Activated naive CD4-positive, alpha-beta T cell treated with anti-CD3 and anti-CD28 coated beads, Interleukin-2, amount 50 U/mL, for 24 hours (primary cell): Measurements from ENCODE around the gene CDH23.

ENCODE experiments used
- H3K27ac Mint-ChIP-seq: one replicate; pipeline ENCODE4 v1.8.0; 2021; ENCODE audit warnings: mild to moderate bottlenecking, mixed read lengths
- H3K27me3 Mint-ChIP-seq: one replicate; pipeline ENCODE4 v1.8.0; 2021; ENCODE audit warnings: mixed read lengths
- H3K36me3 Mint-ChIP-seq: one replicate; pipeline ENCODE4 v1.8.0; 2021; ENCODE audit warnings: mixed read lengths
- H3K4me1 Mint-ChIP-seq: one replicate; pipeline ENCODE4 v1.8.0; 2021; ENCODE audit warnings: mixed read lengths
- H3K4me3 Mint-ChIP-seq: one replicate; pipeline ENCODE4 v1.8.0; 2021; ENCODE audit warnings: mild to moderate bottlenecking, mixed read lengths
- H3K9me3 Mint-ChIP-seq: one replicate; pipeline ENCODE4 v1.8.0; 2021; ENCODE audit warnings: mixed read lengths

Gene CDH23

DNA sequence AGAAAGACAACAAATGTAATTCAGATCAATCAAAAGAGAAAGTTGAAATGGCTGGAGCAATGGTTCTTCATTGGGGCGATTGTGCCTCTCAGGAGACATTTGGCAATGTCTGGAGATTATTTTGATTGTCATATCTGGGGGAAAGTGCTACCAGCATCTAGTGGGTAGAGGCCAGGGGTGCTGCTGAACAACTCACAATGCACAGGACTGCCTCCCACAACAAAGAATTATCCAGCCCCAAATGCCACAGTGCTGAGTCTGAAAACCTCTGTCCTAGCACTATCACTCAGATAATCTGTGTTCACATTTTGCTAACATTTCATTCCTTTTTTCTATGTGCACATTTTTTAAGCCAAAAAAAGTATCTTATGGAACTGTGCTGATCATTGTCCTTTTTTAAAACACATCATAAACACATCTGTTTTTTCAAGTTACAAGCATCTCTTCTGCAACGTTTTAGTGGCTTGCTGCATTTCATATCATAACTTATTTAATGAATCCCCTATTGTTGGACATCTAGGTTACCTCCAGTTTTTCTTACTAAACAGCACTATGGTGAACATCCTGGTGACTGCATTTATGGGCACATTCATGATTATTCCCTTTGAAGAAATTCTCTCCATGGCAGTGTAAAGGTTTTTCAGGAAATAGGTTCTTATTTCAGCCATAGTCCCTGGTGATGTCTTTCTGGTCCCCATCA, 208.7 kb downstream of the CDH23 start:
- Mint-ChIP-seq H3K27me3 (no peaks in the 10 kb centered on the region), H3K4me3 (no peak overlapping the region), H3K4me1 (no peaks in the 10 kb centered on the region), H3K36me3 (no peaks in the 10 kb centered on the region), H3K27ac (no peak overlapping the region), H3K9me3 (no peaks in the 10 kb centered on the region)

DNA sequence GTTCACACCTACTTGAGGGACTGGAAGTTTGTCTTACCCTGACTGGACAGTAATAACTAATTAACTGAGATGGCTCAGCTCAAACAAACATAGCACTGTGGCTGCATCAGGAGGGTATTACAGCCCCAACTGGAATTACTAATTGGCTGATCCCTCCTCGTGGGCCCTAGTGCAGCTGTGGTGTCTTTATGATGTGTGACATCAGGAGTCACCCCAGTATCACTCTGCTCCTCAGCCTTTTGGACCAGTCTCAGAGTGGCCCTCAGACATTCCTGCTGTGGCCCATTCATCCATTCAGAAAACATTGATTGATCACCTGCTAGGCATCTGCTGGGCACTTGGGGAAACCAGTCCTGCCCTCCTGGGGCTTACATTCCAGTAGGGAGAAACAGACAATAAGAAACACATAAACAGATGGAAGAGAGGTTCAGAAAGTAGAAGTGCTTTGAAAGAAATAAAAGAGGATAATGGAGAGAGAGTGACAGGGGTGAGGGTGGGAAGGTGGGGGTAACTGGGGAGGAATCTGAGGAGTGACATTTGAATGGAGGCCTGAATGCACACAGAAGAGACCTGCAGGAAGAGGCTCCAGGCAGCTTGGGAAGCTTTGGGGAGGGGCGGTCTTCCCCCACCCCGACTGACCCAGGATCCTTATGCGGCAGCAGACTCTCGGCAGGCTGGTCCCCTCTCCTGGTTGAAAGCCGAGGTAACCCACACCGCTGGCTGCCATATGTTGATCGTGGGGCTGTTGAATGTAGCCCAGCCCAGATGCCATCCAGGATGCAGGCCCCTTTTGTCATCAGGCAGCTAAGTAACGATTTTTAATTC, 209.7 kb downstream of the CDH23 start:
- Mint-ChIP-seq H3K27me3 (no peaks in the 10 kb centered on the region), H3K4me1 (no peaks in the 10 kb centered on the region), H3K36me3 (no peaks in the 10 kb centered on the region), H3K4me3 (no peak overlapping the region), H3K9me3 (no peaks in the 10 kb centered on the region), H3K27ac (no peak overlapping the region)

DNA sequence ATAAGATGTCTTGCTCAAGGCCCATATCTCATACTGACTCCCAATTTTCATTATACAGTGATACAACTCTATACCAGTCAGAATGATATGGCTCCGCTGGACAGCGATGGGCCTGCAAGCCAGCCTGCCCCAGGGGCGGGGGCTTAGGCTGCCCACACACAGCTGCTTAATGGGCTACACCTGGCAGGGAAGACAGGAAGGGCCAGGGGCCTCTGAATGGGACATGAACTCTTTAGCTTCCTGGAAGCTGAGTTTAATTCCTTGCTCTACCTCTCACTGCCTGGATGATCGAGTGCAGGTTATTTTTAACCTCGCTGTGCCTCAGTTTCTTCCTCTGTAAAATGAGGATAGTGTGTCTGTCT, 210.3 kb downstream of the CDH23 start:
- no peaks in the 10 kb centered on the region for H3K4me1 Mint-ChIP-seq
- no peak overlapping the region for H3K4me3 Mint-ChIP-seq
- H3K27ac Mint-ChIP-seq: no peak overlapping the region
- H3K27me3 Mint-ChIP-seq: no peaks in the 10 kb centered on the region
- H3K9me3 Mint-ChIP-seq: no peaks in the 10 kb centered on the region
- no peaks in the 10 kb centered on the region for H3K36me3 Mint-ChIP-seq

DNA sequence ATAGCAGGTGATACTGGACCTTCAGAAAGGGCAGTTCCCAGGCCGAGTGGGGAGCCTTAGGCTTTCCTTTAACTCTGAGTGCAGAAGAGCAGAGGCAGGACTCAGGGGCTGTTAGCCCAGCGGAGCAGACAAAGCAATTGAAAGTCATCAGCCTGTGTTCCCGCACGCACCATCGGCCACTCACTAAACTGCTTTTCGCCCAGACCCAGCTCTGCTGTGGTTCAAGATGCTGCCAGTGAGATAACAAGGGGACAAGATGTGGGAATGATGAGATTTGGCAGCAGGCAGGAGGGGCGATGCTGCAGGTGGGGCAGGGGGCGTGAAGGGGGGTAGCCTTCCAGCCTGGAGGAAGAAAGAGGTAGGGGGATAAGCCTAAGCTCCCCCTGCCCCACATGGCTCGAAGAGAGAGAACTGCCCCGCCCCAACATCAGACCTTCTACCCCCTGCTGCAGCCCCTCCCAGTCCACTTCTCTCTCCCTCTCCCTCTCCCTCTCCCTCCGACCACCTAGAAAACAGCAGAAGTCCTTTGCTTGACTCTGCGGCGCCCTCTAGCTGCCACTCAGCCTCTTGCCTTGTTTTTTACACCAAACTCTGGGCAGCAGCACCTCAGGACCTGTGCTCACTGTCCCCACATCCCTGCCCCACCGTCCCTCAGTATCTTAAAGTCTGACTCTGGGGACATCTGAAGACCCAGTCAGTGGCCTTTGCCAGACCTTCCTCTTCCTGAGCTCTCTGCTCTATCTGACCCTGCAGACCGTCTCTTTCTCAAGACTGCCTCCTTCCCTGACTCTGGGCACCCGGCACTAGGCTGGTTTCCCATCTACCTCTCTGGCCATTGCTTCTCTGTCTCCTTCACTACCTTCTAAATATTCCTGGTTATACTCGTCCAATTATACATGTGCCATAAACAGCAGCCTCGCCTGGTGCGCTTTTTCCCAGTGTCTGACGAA, 212.4 kb downstream of the CDH23 start:
- Mint-ChIP-seq H3K27me3 (no peaks in the 10 kb centered on the region), H3K4me3 (no peak overlapping the region), H3K9me3 (no peaks in the 10 kb centered on the region), H3K27ac (peak overlapping the region; percentile 69), H3K36me3 (no peaks in the 10 kb centered on the region), H3K4me1 (no peaks in the 10 kb centered on the region)

DNA sequence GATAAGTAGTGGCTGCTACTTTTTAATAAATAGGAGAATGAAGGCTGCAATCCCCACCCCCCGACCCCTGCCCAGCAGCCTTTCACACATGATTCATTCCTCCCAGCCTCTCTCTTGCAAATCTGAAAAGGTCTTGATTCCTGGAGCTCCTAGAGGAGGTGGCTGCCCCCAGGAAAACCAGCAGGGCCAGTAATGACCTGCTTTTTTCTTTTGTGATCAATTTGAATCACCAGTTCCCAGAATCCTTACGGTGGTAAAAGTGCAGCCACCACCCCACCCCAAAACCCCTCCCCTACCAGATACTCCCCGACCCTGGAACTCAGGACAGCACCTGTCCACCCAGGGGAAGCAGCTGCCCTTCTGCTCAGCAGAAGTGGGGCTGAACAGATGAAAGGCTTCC, 213.9 kb downstream of the CDH23 start:
- no peaks in the 10 kb centered on the region for H3K27me3 Mint-ChIP-seq
- no peak overlapping the region for H3K27ac Mint-ChIP-seq
- H3K36me3 Mint-ChIP-seq: no peaks in the 10 kb centered on the region
- no peaks in the 10 kb centered on the region for H3K9me3 Mint-ChIP-seq
- no peaks in the 10 kb centered on the region for H3K4me1 Mint-ChIP-seq
- no peak overlapping the region for H3K4me3 Mint-ChIP-seq

GRCh38 chr10:71611131-71611530, 214.4 kb downstream of the CDH23 start:
- H3K36me3 Mint-ChIP-seq: no peaks in the 10 kb centered on the region
- H3K27ac Mint-ChIP-seq: no peak overlapping the region
- no peaks in the 10 kb centered on the region for H3K4me1 Mint-ChIP-seq
- H3K27me3 Mint-ChIP-seq: no peaks in the 10 kb centered on the region
- H3K4me3 Mint-ChIP-seq: no peak overlapping the region
- no peaks in the 10 kb centered on the region for H3K9me3 Mint-ChIP-seq

DNA sequence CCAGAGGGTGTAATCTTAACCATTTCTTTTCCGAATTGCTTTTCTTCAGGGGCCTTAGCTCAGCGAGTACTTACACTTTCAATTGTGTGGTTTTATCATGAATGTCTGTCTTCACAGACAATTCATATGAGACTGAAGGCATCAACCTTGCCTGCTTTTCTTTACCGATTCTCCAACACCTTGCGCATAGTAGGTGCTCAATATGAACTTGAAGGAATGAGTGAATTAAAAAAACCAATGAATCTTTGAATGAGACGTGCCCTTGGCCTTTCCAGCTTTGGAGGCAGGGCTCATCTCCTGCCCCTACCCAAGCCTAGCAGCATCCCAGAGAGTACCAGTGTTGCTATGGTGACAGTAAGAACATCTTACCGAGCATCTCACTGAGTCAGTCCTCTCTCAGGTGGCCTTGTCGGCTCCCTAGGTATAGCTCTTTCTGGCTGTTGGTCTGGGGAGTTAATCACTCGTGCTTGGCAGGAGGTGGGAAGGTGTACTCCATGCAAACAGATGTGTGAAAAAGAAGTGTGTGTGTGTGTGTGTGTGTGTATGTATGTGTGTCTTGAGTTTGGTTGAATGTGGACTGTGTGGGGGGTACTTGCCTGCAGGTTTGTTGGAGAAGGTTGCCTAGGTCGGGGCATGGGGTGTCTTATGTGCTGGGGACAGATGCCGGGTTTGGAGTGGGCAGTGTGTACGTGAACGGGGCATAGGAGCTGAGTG, 215.1 kb downstream of the CDH23 start:
- Mint-ChIP-seq H3K9me3 (no peaks in the 10 kb centered on the region), H3K4me1 (no peaks in the 10 kb centered on the region), H3K36me3 (no peaks in the 10 kb centered on the region), H3K27me3 (no peaks in the 10 kb centered on the region), H3K27ac (peak overlapping the region; percentile 36), H3K4me3 (no peak overlapping the region)

DNA sequence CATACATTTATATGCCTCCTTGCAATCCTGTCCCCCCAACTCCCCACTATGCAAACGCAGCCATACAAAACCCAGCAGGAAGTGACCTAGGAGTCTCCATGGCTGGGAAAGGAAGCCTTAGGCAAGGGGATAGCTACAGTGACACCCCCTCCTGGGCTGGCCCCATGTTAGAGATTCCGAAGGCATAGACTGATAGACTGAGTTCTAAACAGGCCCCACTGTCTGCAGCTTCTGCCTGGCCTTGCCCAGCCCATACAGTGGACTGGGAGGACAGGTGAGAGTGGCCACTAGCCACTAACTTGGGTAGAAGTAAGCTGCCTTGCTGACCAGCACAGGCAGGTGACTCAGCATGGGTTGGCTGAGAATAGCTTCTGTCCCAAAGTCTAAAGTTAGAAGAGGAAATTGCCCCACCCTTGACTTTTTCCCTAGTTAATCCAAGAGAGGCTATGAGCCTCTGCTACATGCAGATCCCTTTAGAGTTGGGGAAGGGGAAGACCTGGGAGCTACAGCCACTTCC, 216.6 kb downstream of the CDH23 start:
- Mint-ChIP-seq H3K27me3 (no peaks in the 10 kb centered on the region), H3K27ac (no peak overlapping the region), H3K4me3 (no peak overlapping the region), H3K9me3 (no peaks in the 10 kb centered on the region), H3K4me1 (no peaks in the 10 kb centered on the region), H3K36me3 (no peaks in the 10 kb centered on the region)

- Mint-ChIP-seq H3K27me3 (no peaks in the 10 kb centered on the region), H3K4me1 (no peaks in the 10 kb centered on the region), H3K4me3 (no peak overlapping the region), H3K27ac (no peak overlapping the region), H3K36me3 (no peaks in the 10 kb centered on the region), H3K9me3 (no peaks in the 10 kb centered on the region)
These were observed 217.2 kb downstream of the CDH23 start for GRCh38 chr10:71613877-71614276.

GRCh38 chr10:71614946-71615345, 218.2 kb downstream of the CDH23 start:
- Mint-ChIP-seq H3K36me3 (no peaks in the 10 kb centered on the region), H3K27ac (no peak overlapping the region), H3K4me3 (no peak overlapping the region), H3K27me3 (no peaks in the 10 kb centered on the region), H3K4me1 (no peaks in the 10 kb centered on the region), H3K9me3 (no peaks in the 10 kb centered on the region)

- H3K27me3 Mint-ChIP-seq: no peaks in the 10 kb centered on the region
- H3K4me1 Mint-ChIP-seq: no peaks in the 10 kb centered on the region
- no peaks in the 10 kb centered on the region for H3K9me3 Mint-ChIP-seq
- H3K4me3 Mint-ChIP-seq: no peak overlapping the region
- H3K36me3 Mint-ChIP-seq: no peaks in the 10 kb centered on the region
- H3K27ac Mint-ChIP-seq: no peak overlapping the region
These were observed 219.0 kb downstream of the CDH23 start for GRCh38 chr10:71615538-71616329.

- Mint-ChIP-seq H3K4me1 (no peaks in the 10 kb centered on the region), H3K27me3 (no peaks in the 10 kb centered on the region), H3K4me3 (no peak overlapping the region), H3K27ac (no peak overlapping the region), H3K36me3 (no peaks in the 10 kb centered on the region), H3K9me3 (no peaks in the 10 kb centered on the region)
These were observed 220.3 kb downstream of the CDH23 start for GRCh38 chr10:71616817-71617654.

- no peak overlapping the region for H3K4me3 Mint-ChIP-seq
- peaks cover 5% of the 10 kb centered on the region for H3K4me1 Mint-ChIP-seq
- H3K27ac Mint-ChIP-seq: no peak overlapping the region
- no peaks in the 10 kb centered on the region for H3K9me3 Mint-ChIP-seq
- no peaks in the 10 kb centered on the region for H3K27me3 Mint-ChIP-seq
- no peaks in the 10 kb centered on the region for H3K36me3 Mint-ChIP-seq
These were observed 221.5 kb downstream of the CDH23 start for GRCh38 chr10:71618176-71618575.

DNA sequence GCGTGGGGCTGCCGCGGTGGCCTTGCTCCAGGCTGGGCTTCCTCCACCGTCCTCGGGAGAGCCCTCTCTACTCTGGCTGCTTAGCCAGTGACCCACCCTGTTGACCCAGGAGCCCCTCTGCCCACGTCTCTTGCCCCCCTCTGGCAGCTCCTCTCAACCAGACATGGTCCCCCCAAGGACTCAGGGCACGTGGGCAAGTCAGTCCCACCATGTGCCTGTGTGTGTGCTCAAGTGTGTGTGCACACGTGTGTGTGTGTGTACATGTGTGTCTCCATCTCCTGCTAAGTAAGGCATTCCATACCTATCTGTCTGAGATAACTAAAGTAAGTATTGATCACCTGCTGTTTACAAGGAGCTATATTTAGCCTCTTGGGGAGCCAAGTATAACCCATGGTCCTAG, 221.9 kb downstream of the CDH23 start:
- Mint-ChIP-seq H3K9me3 (no peaks in the 10 kb centered on the region), H3K4me3 (no peak overlapping the region), H3K27ac (no peak overlapping the region), H3K36me3 (no peaks in the 10 kb centered on the region), H3K27me3 (no peaks in the 10 kb centered on the region), H3K4me1 (peaks cover 5% of the 10 kb centered on the region)
